HG03521 (cell line): ENCODE measurements around the gene RIN3.
"Not testable (repeated sequence)": the region's sequence is repeated elsewhere in the genome, so short reads cannot be mapped to it uniquely, and the experiment has no call there.

Source experiments
- ATAC-seq: cut with Tn5 transposase; IDR thresholded peaks from one replicate; pipeline ENCODE4 v1.9.1; 2021; ENCODE audit warnings: mild to moderate bottlenecking, moderate library complexity; ENCODE audit not compliant: unreplicated experiment

RIN3 gene

GRCh38 chr14:92658160-92658559 is 144.6 kb downstream of the RIN3 start:
- ATAC-seq = no peak

GRCh38 chr14:92658684-92659083 is 145.1 kb downstream of the RIN3 start:
- ATAC-seq = no peak

- ATAC-seq = no peak
These were observed 146.4 kb downstream of the RIN3 start for GRCh38 chr14:92659765-92660561.

GRCh38 chr14:92660571-92660970 is 147.0 kb downstream of the RIN3 start:
- no peak for ATAC-seq

GRCh38 chr14:92663049-92663448 is 149.5 kb downstream of the RIN3 start:
- no peak for ATAC-seq

- ATAC-seq = no peak
These were observed 152.1 kb downstream of the RIN3 start for GRCh38 chr14:92665661-92666110.

GRCh38 chr14:92666251-92666650 is 152.7 kb downstream of the RIN3 start:
- no peak for ATAC-seq

- no peak for ATAC-seq
These were observed 154.8 kb downstream of the RIN3 start for GRCh38 chr14:92668276-92668973.

- no peak for ATAC-seq
These were observed 156.6 kb downstream of the RIN3 start for GRCh38 chr14:92670160-92670559.

GRCh38 chr14:92670643-92671366 is 157.2 kb downstream of the RIN3 start:
- ATAC-seq = no peak

GRCh38 chr14:92673601-92674150 is 160.1 kb downstream of the RIN3 start:
- ATAC-seq = no peak

GRCh38 chr14:92675421-92675820 is 161.8 kb downstream of the RIN3 start:
- no peak for ATAC-seq

- ATAC-seq = no peak
These were observed 162.4 kb downstream of the RIN3 start for GRCh38 chr14:92675976-92676375.

- ATAC-seq = no peak
These were observed 163.0 kb downstream of the RIN3 start for GRCh38 chr14:92676403-92677086.

- peak; percentile 68 for ATAC-seq
These were observed 163.6 kb downstream of the RIN3 start for GRCh38 chr14:92677087-92677668.

- ATAC-seq = no peak
These were observed 164.4 kb downstream of the RIN3 start for GRCh38 chr14:92677955-92678354.

- no peak for ATAC-seq
These were observed 165.2 kb downstream of the RIN3 start for GRCh38 chr14:92678766-92679165.

GRCh38 chr14:92679246-92679645 is 165.7 kb downstream of the RIN3 start:
- ATAC-seq = no peak

- ATAC-seq = not testable (repeated sequence)
These were observed 166.7 kb downstream of the RIN3 start for GRCh38 chr14:92680330-92680729.
